HG03159 (cell line): Measurements from ENCODE around the gene KIF9.
"Not testable (repeated sequence)": the region's sequence is repeated elsewhere in the genome, so short reads cannot be mapped to it uniquely, and the experiment has no call there.

ENCODE experiments used
- ATAC-seq: cut with Tn5 transposase; IDR thresholded peaks from one replicate; pipeline ENCODE4 v1.9.1; 2021; ENCODE audit warnings: mild to moderate bottlenecking, moderate library complexity; ENCODE audit not compliant: unreplicated experiment

KIF9 gene

DNA sequence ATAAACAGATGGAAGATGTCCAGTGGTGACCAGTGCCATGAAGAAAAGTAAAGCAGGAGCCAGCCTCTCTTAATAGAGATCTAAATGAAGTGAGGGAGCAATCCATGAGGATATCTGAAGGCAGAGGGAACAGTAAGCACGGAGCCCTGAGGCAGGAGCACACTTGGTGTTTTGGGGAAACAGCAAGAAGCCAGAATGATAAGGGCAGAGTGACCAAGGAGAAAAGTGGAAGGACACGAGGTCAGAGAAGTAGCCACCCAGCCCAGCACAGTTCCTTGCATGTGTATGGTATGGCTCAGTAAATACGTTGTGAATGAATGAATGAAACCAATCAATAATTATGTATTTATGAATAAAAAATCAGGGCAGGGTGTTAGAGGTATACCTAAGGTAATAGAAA is 11.8 kb upstream of the KIF9 start:
- no peak for ATAC-seq

DNA sequence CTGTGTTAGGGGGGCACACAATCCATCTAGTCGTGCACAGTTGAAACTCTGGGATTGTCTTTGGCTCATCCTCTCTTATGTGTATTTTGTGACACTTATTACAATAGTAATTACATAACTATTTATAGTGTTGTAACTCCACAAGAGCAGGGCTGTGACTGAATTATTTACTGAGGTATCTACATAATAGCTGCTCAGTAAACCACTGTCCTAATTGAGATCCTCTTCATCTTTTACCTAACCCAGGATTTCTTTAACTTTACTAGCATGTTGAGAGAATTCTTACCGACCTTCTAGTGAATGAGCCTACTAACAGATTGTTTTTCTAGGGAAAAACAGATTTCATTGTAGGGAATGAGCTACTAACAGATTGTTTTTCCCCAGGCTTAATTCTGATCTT is 11.2 kb upstream of the KIF9 start:
- no peak for ATAC-seq

DNA sequence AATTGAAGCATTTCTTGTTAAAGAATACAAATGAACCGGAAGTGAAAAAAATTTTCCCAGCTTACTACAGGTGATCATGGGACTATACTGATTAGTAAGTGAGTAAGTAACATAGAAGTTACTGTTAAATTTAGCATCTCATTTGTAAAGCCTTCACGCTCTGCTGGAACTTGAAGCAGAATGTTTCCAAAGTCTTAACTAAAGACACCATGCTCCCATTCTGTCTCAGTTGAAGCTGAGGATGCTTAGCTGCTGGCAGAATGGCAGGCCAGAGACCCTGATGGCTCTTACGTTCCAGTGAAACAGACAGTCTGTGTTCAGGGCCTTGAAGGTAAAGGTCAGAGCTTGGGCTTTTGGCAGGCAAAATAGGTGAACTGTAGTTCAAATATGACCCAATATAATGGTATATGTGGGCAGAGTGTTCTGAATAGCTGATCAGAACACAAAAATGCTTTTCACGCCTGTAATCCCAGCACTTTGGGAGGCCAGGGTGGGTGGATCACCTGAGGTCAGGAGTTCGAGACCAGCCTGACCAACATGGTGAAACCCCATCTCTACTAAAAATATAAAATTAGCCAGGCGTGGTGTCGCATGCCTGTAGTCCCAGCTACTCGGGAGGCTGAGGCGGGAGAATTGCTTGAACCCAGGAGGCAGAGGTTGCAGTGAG is 9.3 kb upstream of the KIF9 start:
- ATAC-seq: peak; percentile 49

DNA sequence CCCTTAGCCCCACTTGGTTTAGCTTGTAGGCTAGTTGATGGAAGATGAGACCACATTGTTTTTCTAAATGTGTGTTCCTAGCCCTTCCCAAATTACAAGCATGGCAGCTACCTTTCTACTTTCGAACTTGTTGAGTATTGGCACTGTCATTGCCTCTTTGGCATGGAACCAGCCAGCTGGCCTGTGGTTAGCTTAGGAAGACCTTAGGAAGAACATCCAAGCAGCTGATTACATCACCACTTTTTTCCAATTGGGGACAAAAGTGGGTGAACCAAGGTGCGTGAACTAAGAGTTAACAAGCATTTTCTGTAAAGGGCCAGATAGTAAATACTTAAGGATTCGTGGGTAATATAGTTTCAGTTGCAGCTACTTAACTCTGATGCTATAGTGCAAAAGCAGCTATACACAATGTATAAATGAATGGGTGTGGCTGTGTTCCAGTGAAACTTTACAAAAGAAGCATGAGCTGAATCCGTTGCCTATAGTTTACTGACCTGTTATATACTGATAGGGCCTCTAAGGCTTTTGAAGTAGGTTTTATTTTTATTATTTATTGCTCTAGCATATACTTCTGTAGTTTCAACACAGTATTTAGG is 8.7 kb upstream of the KIF9 start:
- ATAC-seq: peak; percentile 17

DNA sequence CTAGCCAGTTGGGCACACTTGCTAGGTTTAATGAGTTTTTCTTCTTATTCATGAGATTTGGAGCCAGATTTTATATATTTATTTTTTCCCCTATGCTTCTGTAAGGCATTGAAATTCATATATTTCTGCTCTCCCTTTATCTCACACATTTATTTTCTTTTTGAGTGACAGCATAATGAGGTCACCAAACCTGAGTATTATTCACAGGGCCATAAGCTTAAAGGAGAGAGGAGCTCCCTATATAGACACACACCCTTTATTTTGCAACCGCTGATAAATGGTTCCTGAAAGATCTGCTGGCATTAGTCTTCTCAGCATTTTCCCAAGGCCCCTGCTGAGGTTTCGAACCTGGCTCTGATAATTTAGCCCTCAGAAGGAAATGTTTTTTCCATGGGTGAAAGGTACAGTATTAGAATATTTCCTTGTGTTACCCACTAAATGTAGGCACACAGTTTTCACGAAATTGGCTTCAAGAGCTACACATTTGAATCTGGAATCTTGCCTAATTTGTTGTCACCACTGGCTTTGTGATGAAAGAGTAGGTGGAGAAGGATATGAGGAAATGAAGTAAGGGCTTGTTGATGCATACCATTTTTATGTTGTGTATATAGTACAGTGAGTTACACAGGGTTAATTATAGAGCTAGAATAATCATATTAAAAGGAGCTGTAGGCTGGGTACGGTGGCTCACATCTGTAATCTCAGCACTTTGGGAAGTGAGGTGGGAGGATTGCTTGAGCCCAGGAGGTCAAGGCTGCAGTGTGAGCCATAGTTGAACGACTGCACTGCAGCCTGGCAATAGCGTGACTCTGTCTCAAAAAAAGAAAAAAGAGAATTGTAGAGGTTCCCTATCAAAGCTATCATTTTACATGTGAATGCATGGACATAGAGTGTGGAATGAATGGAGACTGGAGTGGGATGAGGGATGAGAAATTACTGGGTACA is 6.6 kb upstream of the KIF9 start:
- ATAC-seq: no peak

DNA sequence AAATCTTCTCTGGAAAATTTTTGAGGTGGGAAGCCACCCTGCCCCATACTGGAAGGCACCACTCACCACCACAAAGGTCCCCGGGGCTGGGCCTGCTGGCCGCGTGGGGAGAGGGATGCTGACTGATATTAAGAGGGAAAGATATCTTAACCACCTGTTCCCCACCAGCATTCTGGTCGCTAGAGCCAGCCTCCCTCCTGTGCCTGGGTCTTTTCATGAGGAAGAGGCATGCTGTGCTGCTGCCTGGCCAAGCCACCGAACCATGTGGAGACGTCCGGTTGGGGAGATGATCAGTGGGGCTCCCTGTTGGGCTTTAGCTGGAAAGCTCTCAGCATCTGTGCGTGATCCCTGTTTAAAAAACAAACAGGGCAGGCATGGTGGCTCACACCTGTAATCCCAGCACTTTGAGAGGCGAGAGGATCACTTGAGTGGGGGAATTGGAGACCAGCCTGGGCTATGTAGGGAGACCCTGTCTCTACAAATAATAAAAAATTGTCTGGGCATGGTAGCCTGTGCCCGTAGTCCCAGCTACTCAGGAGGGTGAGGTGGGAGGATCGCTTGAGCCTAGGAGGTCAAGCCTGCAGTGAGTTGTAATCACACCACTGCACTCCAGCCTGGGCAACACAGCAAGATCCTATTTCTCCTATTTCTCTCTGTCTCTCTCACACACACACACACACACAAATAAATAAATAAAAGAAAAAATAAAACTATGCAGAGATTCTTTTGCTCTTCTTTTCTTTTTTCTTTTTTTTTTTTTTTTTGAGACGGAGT is 1.2 kb upstream of the KIF9 start:
- no peak for ATAC-seq

DNA sequence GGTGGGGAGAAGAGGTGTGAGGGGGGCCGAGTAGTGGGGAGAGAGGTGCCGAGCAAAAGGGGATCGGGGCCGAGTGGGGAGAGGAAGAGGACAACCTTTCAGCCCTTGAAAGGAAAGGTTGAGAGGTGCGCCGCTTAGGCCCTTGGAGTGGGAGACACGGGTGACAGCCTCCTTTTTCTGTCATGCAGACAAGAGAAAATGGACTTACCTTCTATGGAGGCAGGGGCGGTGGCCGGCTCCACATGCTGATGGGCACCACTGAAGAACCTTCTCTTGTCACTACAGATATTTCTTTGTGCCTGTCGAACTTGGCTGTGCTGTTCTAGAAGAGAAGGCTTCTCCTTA is 566 bp upstream of the KIF9 start:
- ATAC-seq: no peak

DNA sequence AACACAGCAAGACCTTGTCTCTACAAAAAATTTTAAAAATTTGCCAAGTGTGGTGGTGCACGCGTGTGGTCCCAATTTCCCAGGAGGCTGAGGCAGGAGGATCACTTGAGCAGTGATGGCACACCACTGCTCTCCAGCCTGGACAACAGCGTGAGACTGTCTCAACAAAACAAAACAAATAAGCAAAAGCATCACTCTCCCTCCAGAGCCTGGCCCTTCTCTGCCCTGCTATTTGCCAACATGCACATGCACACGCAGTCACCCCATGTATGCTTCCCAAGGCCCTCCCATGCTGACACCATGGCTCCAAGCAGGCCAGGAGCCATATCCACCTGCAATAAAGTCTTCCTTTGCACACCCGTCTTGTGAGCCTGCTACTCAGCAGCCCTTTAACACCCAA is 2.1 kb downstream of the KIF9 start:
- no peak for ATAC-seq

DNA sequence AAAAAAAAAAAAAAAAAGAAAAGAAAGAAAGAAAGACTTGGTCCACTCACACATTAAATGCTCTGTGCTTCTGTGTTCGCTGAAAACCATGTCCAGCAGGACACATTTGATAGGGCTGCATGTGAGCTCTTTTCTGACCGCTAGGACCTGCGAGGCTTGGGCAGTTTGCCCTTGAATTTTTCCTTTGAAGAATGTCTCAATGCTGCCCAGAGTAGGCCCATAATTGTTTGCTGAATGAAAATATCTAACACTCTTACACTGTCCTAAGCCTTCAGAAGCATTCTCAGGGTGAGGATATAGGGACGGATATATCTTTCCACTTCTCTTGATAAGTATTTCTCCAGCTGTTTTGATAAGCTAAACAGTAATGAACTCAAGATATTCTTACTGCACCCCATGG is 6.0 kb downstream of the KIF9 start:
- ATAC-seq: no peak

DNA sequence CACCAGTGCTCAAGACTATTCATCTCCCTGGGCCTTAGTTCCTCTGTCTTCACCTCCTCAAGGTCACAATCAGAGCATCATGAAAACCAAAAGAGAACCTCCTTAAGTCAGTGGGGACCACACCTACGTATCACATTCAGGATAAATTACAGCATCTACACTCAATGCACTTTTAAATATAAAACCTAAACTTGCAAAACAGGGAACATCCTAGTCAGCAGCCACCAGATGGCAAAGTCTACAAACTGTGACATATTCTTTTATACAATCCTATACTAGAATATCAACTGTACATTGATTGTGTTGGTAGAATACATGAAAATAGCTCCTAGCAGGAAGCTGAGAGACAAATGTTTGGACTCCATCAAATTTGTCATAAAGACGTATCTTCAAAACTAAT is 7.9 kb downstream of the KIF9 start:
- no peak for ATAC-seq

DNA sequence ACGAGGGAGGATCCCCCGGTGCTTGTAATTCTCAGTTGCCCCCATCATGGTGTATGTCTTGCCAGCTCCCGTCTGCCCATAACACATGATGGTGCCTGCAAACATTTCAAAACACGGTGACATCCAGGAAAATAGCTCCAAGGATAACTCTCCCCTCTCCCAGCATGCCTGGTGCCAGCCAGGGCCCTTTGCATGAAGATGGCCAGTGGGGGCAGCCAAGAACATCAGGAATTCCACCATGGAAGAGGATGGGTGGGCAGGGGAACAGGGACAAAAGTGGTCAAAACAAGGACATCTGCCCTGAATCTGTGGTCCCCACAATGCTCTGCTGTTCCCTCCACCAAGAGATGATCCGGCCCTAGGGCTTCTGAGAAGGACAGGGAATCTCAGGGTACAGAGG is 9.0 kb downstream of the KIF9 start:
- no peak for ATAC-seq

DNA sequence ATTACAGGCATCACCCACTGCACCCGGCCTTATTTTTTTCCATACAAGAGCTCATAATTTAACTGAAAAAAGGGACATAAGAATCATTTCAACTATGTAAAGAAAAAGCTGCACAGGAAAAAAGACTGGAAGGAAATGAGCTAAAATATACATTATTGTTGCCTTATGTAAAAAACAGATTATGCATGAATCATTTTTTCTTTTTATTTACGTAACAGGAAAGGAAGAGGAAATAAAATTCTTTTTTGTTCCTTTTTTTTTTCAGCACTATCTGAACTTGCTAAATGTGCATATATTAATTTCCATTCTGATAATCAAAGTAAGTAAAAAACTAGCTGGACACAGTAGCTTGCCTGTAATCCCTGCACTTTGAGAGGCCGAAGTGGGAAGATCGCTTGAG is 12.1 kb downstream of the KIF9 start:
- no peak for ATAC-seq

DNA sequence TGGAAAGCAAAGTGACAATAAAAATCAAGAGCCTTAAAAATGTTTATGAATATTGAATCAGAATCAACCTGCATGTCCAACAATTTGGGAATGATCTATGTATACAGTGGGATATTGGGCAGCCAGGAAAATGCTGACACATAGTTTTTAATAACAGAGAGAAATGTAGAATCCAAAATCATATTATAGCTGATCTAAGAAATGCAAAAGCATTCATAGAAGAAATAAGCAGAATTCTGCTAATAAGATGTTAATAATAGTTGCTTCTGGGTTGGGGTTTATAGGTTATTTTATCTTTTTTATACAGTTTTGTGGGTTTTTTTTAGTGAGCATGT is 15.1 kb downstream of the KIF9 start:
- ATAC-seq: no peak

DNA sequence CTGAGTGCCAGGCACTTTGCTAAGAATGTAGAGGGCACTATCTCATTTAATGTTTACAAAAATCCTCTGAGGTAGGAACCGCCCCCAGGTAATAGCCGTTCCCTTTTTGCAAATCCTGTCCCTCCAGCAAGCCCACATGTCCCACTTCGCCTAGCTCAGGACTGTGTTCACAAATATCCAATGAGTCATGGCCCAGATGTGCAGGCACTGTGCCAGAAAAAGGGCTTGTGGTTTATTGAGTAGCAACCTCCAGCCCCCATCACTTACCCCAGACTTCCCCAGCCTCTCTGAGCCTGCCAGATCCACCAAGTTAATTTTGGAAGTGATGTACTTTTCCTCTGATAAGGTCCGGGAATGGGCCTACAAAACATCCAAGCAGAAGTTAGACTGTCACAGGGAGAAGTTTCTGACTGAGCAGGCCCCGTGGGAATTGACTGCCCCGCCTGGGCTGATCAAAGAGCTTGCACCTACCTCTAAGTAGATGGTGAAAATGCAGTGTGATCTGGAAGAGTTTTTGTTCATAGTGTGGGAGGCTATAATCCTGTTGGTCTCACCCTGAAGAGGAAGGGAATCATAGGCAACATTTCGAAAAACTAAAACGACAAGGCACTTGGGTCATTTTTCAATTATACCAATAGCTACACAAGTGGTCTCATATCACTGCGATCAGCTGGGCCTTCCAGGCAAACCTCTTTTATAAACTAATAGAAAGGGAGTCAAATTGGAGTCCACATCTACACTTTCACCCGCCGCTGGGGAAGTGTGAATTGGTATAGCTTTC is 15.7 kb downstream of the KIF9 start:
- peak; percentile 58 for ATAC-seq

DNA sequence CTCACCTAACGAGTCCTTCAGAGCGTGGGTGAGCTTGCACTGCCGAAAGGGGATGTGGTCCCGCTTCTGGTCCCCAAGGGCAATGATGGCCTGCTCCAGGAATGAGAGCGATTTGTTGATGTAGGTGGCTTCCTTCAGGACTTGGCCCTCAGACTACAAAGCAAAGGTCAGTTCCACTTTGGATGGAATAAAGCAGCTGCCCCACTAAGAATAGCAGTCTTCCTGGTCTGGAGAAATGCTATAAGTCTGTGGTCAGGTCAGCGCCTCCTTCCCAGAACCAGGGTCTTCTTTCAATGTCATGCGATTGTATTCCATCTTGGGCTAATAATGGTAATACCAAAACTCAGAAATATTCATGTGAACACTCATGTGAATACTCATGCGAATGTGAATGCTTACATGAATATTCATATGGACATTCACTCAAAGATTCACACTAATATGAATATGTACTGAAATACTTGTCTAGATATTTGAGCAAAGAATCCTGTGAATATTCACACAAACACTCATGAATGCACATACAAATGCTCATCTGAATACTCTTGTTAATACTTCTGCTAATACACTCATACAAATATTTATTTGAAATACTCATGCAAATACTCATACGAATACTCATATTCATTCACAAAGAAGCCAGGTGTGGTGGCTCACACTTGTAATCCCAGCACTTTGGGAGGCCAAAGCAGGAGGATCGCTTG is 16.7 kb downstream of the KIF9 start:
- ATAC-seq: no peak

DNA sequence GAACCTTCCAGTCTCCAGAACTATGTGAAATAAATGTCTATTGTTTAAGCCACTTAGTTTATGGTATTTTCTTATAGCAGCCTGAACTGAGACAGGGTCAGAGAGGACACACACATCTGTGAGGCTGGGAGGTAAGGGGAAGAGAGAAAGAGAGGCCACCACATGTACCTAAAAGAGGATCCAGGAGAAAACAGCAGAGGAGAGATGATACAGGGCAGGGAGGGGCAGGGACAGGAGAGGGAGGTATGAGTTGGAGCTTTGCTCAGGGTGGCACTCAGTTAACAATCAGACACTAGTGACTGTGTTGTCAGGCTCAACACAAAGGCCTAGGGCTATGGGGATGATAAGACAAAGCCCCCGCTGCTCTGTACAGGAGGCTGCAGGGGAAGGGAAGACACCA is 17.6 kb downstream of the KIF9 start:
- no peak for ATAC-seq

DNA sequence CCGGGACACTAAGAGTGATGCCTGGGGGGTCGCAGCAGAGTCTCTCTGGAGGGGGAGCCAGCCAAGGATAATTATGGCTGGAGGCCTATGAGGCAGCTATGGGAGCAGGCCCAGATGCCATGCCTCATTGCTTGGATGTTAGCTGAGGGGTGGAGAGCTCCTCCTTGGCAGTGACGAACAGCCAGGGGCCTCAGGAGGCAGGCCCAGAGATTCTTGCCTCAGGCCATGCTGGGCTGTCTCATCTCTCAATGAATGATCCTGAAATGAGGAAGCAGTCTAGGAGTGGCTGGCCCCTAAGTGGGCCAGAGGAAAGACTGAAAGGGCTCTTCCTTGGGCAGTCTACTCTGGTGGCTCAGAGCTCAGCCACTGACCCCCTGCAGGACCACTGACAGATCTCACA is 21.3 kb downstream of the KIF9 start:
- ATAC-seq: no peak

DNA sequence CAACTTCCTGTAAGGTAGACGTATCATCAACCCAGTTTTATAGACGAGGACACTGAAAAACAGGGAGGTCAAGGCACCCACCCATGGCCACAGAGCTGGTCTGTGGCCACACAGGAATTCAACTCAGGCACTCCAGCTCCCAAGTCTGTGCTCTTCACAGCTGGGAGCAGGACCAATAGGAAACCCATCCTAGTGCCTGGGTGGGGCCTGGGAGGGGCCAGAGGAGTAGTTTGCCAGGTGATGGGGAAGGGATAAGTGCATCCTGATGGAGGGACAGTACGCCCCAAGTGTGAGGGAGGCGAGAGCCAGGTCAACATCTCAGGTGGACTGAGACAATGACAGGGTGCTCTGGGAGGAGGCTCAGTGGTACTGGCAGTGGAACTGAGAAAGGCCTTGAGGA is 22.0 kb downstream of the KIF9 start:
- ATAC-seq: no peak

DNA sequence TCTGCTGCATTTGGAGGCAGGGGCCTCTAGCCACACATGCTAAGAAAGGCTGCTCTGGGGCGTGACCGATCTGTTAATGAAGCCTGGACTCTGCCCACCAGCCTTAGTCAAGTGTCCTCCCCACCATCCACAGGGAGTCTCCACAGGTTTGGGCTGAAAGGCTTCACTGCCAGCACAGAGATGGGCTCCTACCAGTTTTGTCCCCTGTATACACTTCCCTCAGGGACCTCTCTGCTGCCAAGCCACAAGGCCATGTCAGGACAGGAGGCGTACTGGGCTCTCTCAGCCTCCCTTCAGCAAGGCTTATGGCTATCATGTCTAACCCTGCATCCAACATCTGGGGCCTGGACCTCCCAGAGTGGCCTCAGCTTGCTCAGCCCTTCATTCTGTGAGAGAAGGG is 23.5 kb downstream of the KIF9 start:
- no peak for ATAC-seq

DNA sequence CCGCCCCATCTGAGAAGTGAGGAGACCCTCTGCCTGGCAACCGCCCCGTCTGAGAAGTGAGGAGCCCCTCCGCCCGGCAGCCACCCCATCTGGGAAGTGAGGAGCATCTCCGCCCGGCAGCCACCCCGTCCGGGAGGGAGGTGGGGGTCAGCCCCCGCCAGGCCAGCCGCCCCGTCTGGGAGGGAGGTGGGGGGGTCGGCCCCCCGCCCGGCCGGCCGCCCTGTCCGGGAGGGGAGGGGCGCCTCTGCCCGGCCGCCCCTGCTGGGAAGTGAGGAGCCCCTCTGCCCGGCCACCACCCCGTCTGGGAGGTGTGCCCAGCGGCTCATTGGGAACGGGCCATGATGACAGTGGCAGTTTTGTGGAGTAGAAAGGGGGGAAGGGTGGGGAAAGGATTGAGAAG is 26.3 kb downstream of the KIF9 start:
- ATAC-seq: not testable (repeated sequence)
